ENCODE measurements around the gene C1orf226. TPM values are rescaled to one million over a fixed set of nuclear protein-coding genes. Genes with fewer than 3 reads are reported as not detected.
"Not testable (repeated sequence)": the region's sequence is repeated elsewhere in the genome, so short reads cannot be mapped to it uniquely, and the experiment has no call there.

Gene C1orf226
- total RNA-seq, 1 donor from 2014 or later = not detected

DNA sequence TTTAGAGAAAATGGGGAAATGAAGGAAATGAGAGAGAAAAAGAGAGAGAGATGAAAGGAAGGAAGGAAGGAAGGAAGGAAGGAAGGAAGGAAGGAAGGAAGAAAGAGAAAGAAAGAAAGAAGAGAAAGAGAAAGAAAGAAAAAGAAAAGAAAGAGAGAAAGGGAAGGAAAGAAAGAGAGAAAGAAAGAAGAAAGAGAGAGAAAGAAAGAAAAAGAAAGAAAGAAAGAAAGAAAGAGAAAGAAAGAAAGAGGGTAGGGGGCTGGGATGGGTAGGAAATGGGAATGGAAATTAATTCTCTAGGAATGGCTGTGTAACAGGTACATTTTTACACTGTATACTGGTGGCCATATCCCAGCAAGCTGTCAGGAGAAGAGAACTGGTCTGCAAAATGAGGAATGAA, 34.7 kb downstream of the C1orf226 start:
- Mint-ChIP-seq H3K36me3 (ENCODE audit: low read depth) (no peaks in the 10 kb centered on the region), H3K4me3 (no peak overlapping the region), H3K4me1 (ENCODE audit: low read depth) (no peaks in the 10 kb centered on the region), H3K9me3 (no peaks in the 10 kb centered on the region), H3K27ac (no peak overlapping the region), H3K27me3 (ENCODE audit: insufficient read depth) (peaks cover 11% of the 10 kb centered on the region)
- intact Hi-C loops (cut with micrococcal nuclease) = no loop called here
- no peak for DNase-seq (ENCODE audit: low spot score)

DNA sequence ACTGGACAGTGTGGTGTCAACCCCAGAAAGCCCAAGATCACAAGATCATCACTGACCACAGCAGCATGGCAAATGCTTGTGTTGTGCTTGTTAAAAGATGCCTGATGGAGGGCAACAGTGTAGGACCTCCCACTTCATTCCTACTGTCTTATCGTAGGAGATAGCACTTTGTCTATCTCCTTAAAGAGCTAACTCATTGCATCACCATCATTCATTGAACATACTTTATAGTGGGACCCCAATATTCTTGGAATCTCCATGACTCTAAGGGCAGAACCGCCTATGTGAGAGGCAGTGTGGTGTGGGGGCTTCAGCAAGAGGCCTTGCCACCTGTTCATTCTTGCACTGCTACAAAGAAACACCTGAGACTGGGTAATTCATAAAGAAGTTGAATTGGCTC, 35.4 kb downstream of the C1orf226 start:
- no peak for DNase-seq (ENCODE audit: low spot score)
- no peak overlapping the region for H3K27ac Mint-ChIP-seq
- no peaks in the 10 kb centered on the region for H3K4me1 Mint-ChIP-seq (ENCODE audit: low read depth)
- H3K27me3 Mint-ChIP-seq (ENCODE audit: insufficient read depth) = peaks cover 8% of the 10 kb centered on the region
- intact Hi-C loops (cut with micrococcal nuclease) = no loop called here
- H3K4me3 Mint-ChIP-seq = no peak overlapping the region
- H3K9me3 Mint-ChIP-seq = no peaks in the 10 kb centered on the region
- H3K36me3 Mint-ChIP-seq (ENCODE audit: low read depth) = no peaks in the 10 kb centered on the region

DNA sequence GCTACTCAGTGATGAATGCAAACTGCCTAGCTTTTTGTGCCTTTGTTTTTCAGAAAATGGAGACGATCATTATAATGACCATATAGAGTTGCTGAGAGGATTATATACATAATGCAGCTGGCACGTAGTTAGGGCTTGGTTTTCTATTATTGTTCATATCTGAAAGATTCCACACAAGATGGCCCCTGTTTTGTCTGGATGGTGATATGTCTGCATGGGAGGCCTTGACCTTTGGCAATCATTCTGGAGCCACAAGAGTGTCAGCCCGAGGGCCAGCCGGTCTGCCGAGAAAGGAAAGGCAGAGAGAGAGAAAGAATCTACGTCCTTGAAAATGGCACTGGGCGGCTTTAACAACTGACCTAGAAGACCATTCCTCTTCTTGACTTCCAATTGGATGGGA, 36.1 kb downstream of the C1orf226 start:
- Mint-ChIP-seq H3K9me3 (no peaks in the 10 kb centered on the region), H3K4me1 (ENCODE audit: low read depth) (no peaks in the 10 kb centered on the region), H3K27me3 (ENCODE audit: insufficient read depth) (peaks cover 8% of the 10 kb centered on the region), H3K36me3 (ENCODE audit: low read depth) (no peaks in the 10 kb centered on the region), H3K4me3 (no peak overlapping the region), H3K27ac (no peak overlapping the region)
- intact Hi-C loops (cut with micrococcal nuclease) = no loop called here
- DNase-seq (ENCODE audit: low spot score) = no peak

DNA sequence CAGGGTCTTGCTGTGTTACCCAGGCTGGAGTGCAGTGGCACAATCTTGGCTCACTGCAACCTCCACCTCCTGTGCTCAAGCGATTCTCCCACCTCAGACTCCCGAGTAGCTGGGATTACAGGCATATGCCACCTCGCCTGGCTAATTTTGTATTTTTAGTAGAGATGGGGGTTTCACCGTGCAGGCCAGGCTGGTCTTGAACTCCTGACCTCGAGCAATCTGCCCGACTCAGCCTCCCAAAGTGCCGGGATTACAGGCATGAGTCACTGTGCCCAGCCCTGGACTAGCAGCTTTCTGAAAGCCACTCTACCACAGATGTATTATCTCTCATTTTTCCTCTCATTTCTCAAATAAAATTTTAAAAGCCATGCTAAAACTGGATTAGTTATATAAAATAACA, 37.1 kb downstream of the C1orf226 start:
- H3K36me3 Mint-ChIP-seq (ENCODE audit: low read depth); H3K27ac Mint-ChIP-seq; H3K27me3 Mint-ChIP-seq (ENCODE audit: insufficient read depth); DNase-seq (ENCODE audit: low spot score); H3K9me3 Mint-ChIP-seq; H3K4me3 Mint-ChIP-seq; H3K4me1 Mint-ChIP-seq (ENCODE audit: low read depth); intact Hi-C loops (cut with micrococcal nuclease): not testable (repeated sequence)

DNA sequence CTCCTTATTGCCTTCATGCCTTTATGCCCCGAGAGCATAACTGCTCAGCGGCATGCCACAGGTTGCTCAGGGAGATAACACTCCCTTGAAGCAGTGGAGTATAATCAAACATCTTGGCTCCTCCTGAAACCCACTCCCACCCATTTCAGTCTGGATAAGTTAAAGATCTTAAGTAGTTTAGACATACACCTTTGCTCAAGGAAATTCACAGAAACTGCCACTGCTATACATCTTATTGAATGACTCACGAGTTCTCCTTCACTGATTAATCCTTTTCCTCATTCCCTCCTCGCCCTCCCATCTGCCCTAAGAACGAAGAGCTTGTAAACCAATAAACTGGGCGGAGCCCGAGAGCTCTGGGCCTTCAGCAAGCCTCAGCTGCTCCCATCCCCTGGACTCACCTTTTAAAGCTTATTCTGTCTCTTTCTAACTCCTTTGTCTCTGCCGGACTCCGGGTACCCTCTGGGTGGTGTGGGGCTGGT, 38.0 kb downstream of the C1orf226 start:
- H3K9me3 Mint-ChIP-seq; H3K36me3 Mint-ChIP-seq (ENCODE audit: low read depth); intact Hi-C loops (cut with micrococcal nuclease); DNase-seq (ENCODE audit: low spot score); H3K27me3 Mint-ChIP-seq (ENCODE audit: insufficient read depth); H3K4me3 Mint-ChIP-seq; H3K4me1 Mint-ChIP-seq (ENCODE audit: low read depth); H3K27ac Mint-ChIP-seq: not testable (repeated sequence)

DNA sequence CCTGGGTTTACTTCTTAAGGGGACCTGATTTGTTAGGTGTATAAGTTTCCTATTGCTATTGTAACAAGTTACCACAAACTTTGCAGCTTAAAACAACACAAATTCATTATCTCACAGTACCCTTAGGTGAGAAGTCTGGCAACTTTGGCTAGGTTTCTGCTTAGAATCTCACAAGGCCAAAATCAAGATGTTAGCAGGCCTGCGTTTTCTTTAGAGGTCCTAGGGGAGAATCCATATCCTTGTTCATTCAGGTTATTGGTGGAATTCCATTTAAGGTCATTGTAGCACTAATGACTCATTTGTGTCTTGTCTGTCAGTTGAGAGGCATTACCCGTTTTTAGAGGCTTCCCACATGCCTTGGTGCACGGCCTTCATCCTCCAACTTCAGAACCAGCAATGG, 38.6 kb downstream of the C1orf226 start:
- H3K36me3 Mint-ChIP-seq (ENCODE audit: low read depth) = no peaks in the 10 kb centered on the region
- no peaks in the 10 kb centered on the region for H3K9me3 Mint-ChIP-seq
- intact Hi-C loops (cut with micrococcal nuclease) = no loop called here
- no peak overlapping the region for H3K4me3 Mint-ChIP-seq
- DNase-seq (ENCODE audit: low spot score) = no peak
- peaks cover 6% of the 10 kb centered on the region for H3K27me3 Mint-ChIP-seq (ENCODE audit: insufficient read depth)
- no peak overlapping the region for H3K27ac Mint-ChIP-seq
- no peaks in the 10 kb centered on the region for H3K4me1 Mint-ChIP-seq (ENCODE audit: low read depth)

DNA sequence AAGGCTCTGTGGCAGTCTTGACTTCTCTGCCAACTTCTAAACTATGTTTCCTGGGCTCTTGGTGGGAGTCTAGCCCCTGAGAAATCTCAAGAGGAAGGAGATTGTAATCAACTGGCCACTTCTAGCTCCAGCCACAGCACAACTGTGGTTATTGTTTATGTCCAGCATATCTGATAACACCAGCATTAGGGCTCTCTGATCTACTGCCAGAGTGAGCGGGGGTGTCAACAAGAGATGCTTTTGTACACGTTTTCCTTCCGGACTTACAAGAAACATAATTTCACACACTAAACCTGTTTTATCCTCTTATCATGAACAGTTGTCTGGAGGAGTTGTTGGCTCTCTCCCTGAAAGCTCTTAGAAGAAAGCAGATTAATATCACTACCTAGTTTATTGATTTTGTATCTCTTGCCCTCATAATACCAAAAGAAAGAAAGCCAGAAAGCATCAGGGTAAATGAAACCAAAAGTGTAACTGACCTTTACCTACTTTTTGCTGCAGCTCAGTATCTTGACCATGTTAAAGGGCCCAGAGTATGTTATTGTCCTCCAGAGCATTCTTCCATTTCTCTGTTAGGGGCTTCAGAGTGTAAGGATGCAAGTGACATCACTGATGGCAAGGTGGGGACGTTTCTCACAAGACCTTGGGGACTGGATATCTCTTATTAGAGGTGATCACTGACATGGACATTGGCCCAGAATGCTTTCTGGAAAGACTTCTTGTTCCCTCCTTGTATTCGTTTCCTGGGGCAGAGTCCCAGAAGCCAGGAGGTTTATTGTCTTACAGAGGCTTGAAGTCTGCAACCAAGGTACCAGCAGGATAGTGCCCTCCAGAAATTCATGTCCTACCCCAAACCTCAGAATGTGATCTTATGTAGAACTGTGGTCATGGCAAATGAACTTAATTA, 40.0 kb downstream of the C1orf226 start:
- DNase-seq (ENCODE audit: low spot score) = no peak
- peaks cover 6% of the 10 kb centered on the region for H3K27me3 Mint-ChIP-seq (ENCODE audit: insufficient read depth)
- H3K36me3 Mint-ChIP-seq (ENCODE audit: low read depth) = no peaks in the 10 kb centered on the region
- no peak overlapping the region for H3K4me3 Mint-ChIP-seq
- no peaks in the 10 kb centered on the region for H3K4me1 Mint-ChIP-seq (ENCODE audit: low read depth)
- H3K27ac Mint-ChIP-seq = no peak overlapping the region
- intact Hi-C loops (cut with micrococcal nuclease) = no loop called here
- H3K9me3 Mint-ChIP-seq = no peaks in the 10 kb centered on the region

DNA sequence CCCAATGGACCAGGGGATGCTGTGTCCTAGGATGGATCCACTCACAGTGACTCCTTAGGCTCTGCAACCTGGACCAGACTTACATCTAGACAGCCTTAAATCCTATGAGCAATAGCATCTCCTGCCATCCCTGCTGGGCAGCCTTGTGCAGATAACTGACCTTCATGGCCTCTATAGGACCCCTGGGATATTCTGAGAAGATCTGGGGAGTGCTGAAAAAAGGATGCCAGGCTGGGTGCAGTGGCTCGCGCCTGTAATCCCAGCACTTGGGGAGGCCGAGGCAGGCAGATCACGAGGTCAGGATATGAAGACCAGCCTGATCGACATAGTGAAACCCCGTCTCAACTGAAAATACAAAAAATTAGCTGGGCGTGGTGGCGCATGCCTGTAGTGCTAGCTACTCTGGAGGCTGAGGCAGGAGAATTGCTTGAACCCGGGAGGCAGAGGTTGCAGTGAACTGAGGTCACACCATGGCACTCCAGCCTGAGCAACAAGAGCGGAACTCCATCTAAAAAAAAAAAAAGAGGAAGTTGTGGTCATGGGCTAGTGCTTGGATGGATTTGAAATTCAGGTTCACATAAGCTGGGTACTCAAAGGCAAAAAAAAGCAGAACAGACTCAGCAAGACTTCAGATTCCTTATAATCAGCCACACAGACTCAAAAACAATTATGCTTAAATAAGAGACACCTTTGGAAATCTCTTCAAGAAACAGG, 41.3 kb downstream of the C1orf226 start:
- Mint-ChIP-seq H3K27ac (no peak overlapping the region), H3K4me1 (ENCODE audit: low read depth) (no peaks in the 10 kb centered on the region), H3K9me3 (no peaks in the 10 kb centered on the region), H3K36me3 (ENCODE audit: low read depth) (no peaks in the 10 kb centered on the region), H3K4me3 (no peak overlapping the region), H3K27me3 (ENCODE audit: insufficient read depth) (peaks cover 6% of the 10 kb centered on the region)
- intact Hi-C loops (cut with micrococcal nuclease) = no loop called here
- DNase-seq (ENCODE audit: low spot score) = no peak

DNA sequence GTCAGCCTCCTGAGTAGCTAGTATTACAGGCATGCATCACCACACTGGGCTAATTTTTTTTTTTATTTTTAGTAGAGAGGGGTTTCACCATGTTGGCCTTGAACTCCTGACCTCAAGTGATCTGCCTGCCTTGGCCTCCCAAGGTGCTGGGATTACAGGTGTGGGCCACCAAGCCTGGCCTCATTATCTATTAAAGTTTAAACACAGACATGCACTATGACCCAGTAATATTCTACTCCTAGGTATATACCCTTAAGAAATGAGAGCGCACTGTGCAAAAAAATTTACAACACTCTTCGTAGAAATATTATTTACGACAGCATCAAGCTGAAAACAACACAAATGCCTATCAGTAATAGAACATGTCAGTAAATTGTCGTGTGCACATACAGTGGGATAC, 49.1 kb downstream of the C1orf226 start:
- Mint-ChIP-seq H3K36me3 (ENCODE audit: low read depth) (no peaks in the 10 kb centered on the region), H3K4me3 (no peak overlapping the region), H3K9me3 (no peaks in the 10 kb centered on the region), H3K4me1 (ENCODE audit: low read depth) (no peaks in the 10 kb centered on the region), H3K27ac (no peak overlapping the region), H3K27me3 (ENCODE audit: insufficient read depth) (peaks cover 2% of the 10 kb centered on the region)
- no peak for DNase-seq (ENCODE audit: low spot score)
- intact Hi-C loops (cut with micrococcal nuclease) = no loop called here

DNA sequence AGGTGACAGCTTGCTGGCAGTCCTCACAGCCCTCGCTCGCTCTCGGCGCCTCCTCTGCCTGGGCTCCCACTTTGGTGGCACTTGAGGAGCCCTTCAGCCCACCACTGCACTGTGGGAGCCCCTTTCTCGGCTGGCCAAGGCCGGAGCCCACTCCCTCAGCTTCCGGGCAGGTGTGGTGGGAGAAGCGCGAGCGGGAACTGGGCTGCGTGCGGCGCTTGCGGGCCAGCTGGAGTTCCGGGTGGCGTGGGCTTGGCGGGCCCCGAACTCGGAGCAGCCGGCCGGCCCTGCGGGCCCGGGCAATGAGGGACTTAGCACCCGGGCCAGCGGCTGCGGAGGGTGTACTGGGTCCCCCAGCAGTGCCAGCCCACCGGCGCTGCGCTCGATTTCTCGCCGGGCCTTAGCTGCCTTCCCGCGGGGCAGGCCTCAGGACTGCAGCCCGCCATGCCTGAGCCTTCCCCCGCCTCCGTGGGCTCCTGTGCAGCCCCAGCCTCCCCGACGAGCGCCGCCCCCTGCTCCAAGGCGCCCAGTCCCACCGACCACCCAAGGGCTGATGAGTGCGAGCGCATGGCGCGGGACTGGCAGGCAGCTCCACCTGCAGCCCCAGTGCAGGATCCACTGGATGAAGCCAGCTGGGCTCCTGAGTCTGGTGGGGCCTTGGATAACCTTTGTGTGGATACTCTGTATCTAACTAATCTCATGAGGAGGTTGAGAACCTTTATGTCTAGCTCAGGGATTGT, 51.6 kb downstream of the C1orf226 start:
- H3K27ac Mint-ChIP-seq; DNase-seq (ENCODE audit: low spot score); H3K4me1 Mint-ChIP-seq (ENCODE audit: low read depth); H3K36me3 Mint-ChIP-seq (ENCODE audit: low read depth); H3K4me3 Mint-ChIP-seq; intact Hi-C loops (cut with micrococcal nuclease); H3K9me3 Mint-ChIP-seq; H3K27me3 Mint-ChIP-seq (ENCODE audit: insufficient read depth): not testable (repeated sequence)

Measured in activated T-helper 1 cell treated with anti-CD3 and anti-CD28 coated beads, Interleukin-12 subunit alpha, Interleukin-12 subunit beta, Interleukin-2, Interleukin-4 antibody, amounts not matched to agents 30 ng/mL and 10 ng/mL and 1 ng/mL, durations not matched to agents 14 hours and 24 hours and 36 hours (primary cell).